ENCODE measurements around the gene LPAR5. TPM values are rescaled to one million over a fixed set of nuclear protein-coding genes. Genes with fewer than 3 reads are reported as not detected.

Gene LPAR5
- total and polyA plus RNA-seq, 2 of the 8 experiments (the other 6 are each of a cell fraction or from before 2014, with no cell fraction given): 0.22 to 0.24 TPM

- H4K5ac ChIP-seq (ENCODE audit: insufficient read length, low read depth, low read length): no peak overlapping the region
- H3K27ac ChIP-seq (ENCODE audit: low read depth, low read length): no peak overlapping the region
- no peak overlapping the region for H3K56ac ChIP-seq (replicated peaks; ENCODE audit: insufficient read length, low read depth, low read length)
- no peak overlapping the region for H2AK5ac ChIP-seq (ENCODE audit: low read depth, low read length)
- H3K14ac ChIP-seq (ENCODE audit: insufficient read length): no peak overlapping the region
- H4K91ac ChIP-seq (replicated peaks; ENCODE audit: insufficient read length, low read length): no peak overlapping the region
- no peak for FAIRE-seq
- H3K9ac ChIP-seq (replicated peaks in 1 of 4; ENCODE audit: extremely low read depth in 1 of 4, low read depth in 3 of 4, low read length in 3 of 4): no peak overlapping the region
- ChIA-PET POLR2A (ENCODE audit: partially characterized antibody) (interaction anchor here (0.7 to 18.0 kb wide), 6 partner anchors 12 to 52 kb away, joined by 3 to 225 read pairs (median 4); no protein-coding TSS in a partner anchor), CTCF (ENCODE audit: partially characterized antibody) (interaction anchor here (1.3 to 4.2 kb wide), 4 partner anchors 13 to 20 kb away, joined by 3 to 35 read pairs (median 6); no protein-coding TSS in a partner anchor)
- H3K36me3 ChIP-seq (ENCODE audit: control insufficient read depth in 2 of 4, insufficient read depth in 4 of 4, low read length in 3 of 4): peaks cover 47 to 93% (median 72%) of the 10 kb centered on the region in 4 experiments
- no peaks in the 10 kb centered on the region for H3K27me3 ChIP-seq (replicated peaks in 1 of 4; ENCODE audit: control insufficient read depth in 3 of 4, extremely low read depth in 1 of 4, insufficient read depth in 3 of 4, low read length in 3 of 4)
- no peak overlapping the region for H2BK15ac ChIP-seq (ENCODE audit: low read length)
- no peak overlapping the region for H2BK5ac ChIP-seq (ENCODE audit: low read depth, low read length)
- no peak overlapping the region for H2BK120ac ChIP-seq (replicated peaks; ENCODE audit: low read depth, low read length)
- H2BK12ac ChIP-seq (ENCODE audit: low read depth, low read length): no peak overlapping the region
- H3K4ac ChIP-seq (replicated peaks; ENCODE audit: insufficient read length, low read depth, low read length): no peak overlapping the region
- no peaks in the 10 kb centered on the region for H3K79me2 ChIP-seq (ENCODE audit: control insufficient read depth in 1 of 2, insufficient read depth in 2 of 2, low read length in 2 of 2)
- H2AFZ ChIP-seq (ENCODE audit: low read length): no peak overlapping the region
- no peak overlapping the region for H3K23ac ChIP-seq (ENCODE audit: insufficient read length)
- TF ChIP-seq YY1 (IDR thresholded peaks at IDR 0.05; ENCODE audit: low read depth, low read length) (no peak), SIX5 (IDR thresholded peaks at IDR 0.05; ENCODE audit: low read depth, low read length) (no peak), GABPA (IDR thresholded peaks at IDR 0.05; ENCODE audit: borderline replicate concordance, insufficient read depth, low read length) (no peak), CREB1 (IDR thresholded peaks at IDR 0.05) (no peak), ZNF274 (IDR thresholded peaks at IDR 0.05; ENCODE audit: borderline replicate concordance, extremely low read depth, low read length) (no peak), HDAC2 (IDR thresholded peaks at IDR 0.05; ENCODE audit: borderline replicate concordance in 1 of 2, low read depth in 2 of 2, low read length in 2 of 2) (no peak), CHD2 (IDR thresholded peaks at IDR 0.05; ENCODE audit: low read length) (no peak), SAP30 (IDR thresholded peaks at IDR 0.05; ENCODE audit: insufficient read depth, insufficient replicate concordance, low read length) (no peak), RNF2 (IDR thresholded peaks at IDR 0.05; ENCODE audit: borderline replicate concordance, low read depth, low read length, missing control alignments, poor library complexity, severe bottlenecking) (no peak), KDM1A (IDR thresholded peaks at IDR 0.05; ENCODE audit: borderline replicate concordance, low read length) (no peak), BRCA1 (IDR thresholded peaks at IDR 0.05; ENCODE audit: low read depth, low read length) (no peak), TEAD4 (IDR thresholded peaks at IDR 0.05; ENCODE audit: low read depth, low read length) (no peak)
- no peak overlapping the region for H4K8ac ChIP-seq (ENCODE audit: extremely low read depth, insufficient read depth, low read length)
- H3K4me3 ChIP-seq (ENCODE audit: extremely low read depth in 1 of 4, insufficient read depth in 2 of 4, low read depth in 3 of 4, low read length in 4 of 4): no peak overlapping the region
- H3K9me3 ChIP-seq (ENCODE audit: insufficient read depth in 2 of 2, low read depth in 1 of 2, low read length in 1 of 2): no peaks in the 10 kb centered on the region
- no peak overlapping the region for H3K4me2 ChIP-seq (ENCODE audit: insufficient read depth in 1 of 2, low read depth in 2 of 2, low read length in 2 of 2)
- H3K18ac ChIP-seq (ENCODE audit: extremely low read depth, low read length): no peak overlapping the region
- no peaks in the 10 kb centered on the region for H3K79me1 ChIP-seq (ENCODE audit: low read depth, low read length)
- 94% methylated on average over 10 of the region's 10 CpGs; no CpG with 5 or more reads in 1 of the 2 experiments for WGBS, 2 experiments (ENCODE audit: extremely low coverage in 1 of 2, insufficient coverage in 1 of 2, insufficient read length in 1 of 2, insufficient replicate concordance in 2 of 2, low coverage in 1 of 2, low lambda C conversion rate in 2 of 2, missing lambda C conversion rate in 1 of 2)
- H3K4me1 ChIP-seq (replicated peaks in 1 of 4; ENCODE audit: control insufficient read depth in 3 of 4, insufficient read depth in 4 of 4, low read length in 3 of 4): no peaks in the 10 kb centered on the region
- DNase-seq (ENCODE audit: low read depth in 1 of 2, low spot score in 2 of 2): no peak
- no peaks in the 10 kb centered on the region for H3K23me2 ChIP-seq (ENCODE audit: low read depth, low read length)
- peaks cover 6 to 9% of the 10 kb centered on the region in 2 experiments for H4K20me1 ChIP-seq (replicated peaks in 1 of 2; ENCODE audit: control insufficient read depth in 1 of 2, insufficient read depth in 2 of 2, low read length in 2 of 2)
- no peak overlapping the region for H2BK20ac ChIP-seq (ENCODE audit: low read length)
Measured at GRCh38 chr12:6584293-6584692, 51.5 kb downstream of the LPAR5 start.

Data from H1 (cell line).